GM12801 (cell line): ENCODE data around the gene ZIM2.

ENCODE experiments used
- CTCF ChIP-seq: IDR thresholded peaks from one replicate; pipeline ENCODE4 v1.5.1; 2011; ENCODE audit warnings: control low read depth; ENCODE audit not compliant: insufficient read length; ENCODE audit errors: extremely low read depth

The ZIM2 gene

GRCh38 chr19:56829596-56829995 lies 10.9 kb downstream of the ZIM2 start:
- no peak for TF ChIP-seq CTCF

- no peak for TF ChIP-seq CTCF
Measured at GRCh38 chr19:56827708-56828107, 12.8 kb downstream of the ZIM2 start.

- TF ChIP-seq CTCF = no peak
Measured at GRCh38 chr19:56823956-56824355, 16.6 kb downstream of the ZIM2 start.

- no peak for TF ChIP-seq CTCF
Measured at GRCh38 chr19:56823417-56823816, 17.1 kb downstream of the ZIM2 start.

- no peak for TF ChIP-seq CTCF
Measured at GRCh38 chr19:56822755-56823154, 17.8 kb downstream of the ZIM2 start.

GRCh38 chr19:56821675-56822074 lies 18.9 kb downstream of the ZIM2 start:
- no peak for TF ChIP-seq CTCF

GRCh38 chr19:56821209-56821608 lies 19.3 kb downstream of the ZIM2 start:
- TF ChIP-seq CTCF = no peak

- TF ChIP-seq CTCF = no peak
Measured at GRCh38 chr19:56819166-56819565, 21.4 kb downstream of the ZIM2 start.
